ENCODE results near the gene GPR161.
"Not testable (repeated sequence)": the region's sequence is repeated elsewhere in the genome, so short reads cannot be mapped to it uniquely, and the experiment has no call there.

The GPR161 gene, protein sequence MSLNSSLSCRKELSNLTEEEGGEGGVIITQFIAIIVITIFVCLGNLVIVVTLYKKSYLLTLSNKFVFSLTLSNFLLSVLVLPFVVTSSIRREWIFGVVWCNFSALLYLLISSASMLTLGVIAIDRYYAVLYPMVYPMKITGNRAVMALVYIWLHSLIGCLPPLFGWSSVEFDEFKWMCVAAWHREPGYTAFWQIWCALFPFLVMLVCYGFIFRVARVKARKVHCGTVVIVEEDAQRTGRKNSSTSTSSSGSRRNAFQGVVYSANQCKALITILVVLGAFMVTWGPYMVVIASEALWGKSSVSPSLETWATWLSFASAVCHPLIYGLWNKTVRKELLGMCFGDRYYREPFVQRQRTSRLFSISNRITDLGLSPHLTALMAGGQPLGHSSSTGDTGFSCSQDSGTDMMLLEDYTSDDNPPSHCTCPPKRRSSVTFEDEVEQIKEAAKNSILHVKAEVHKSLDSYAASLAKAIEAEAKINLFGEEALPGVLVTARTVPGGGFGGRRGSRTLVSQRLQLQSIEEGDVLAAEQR

GRCh38 chr1:168136709-168137514 lies at the start of gene GPR161:
Gene GPR161 (minus strand): TSS chr1:168136930. CDS start chr1:168104850, 32,080 bp downstream.
- DNase-seq (ENCODE audit: extremely low read depth in 1 of 2, low read depth in 1 of 2) = no peak

GRCh38 chr1:168181063-168181720 lies 44.5 kb upstream of the GPR161 start:
- DNase-seq (ENCODE audit: extremely low read depth in 1 of 2, low read depth in 1 of 2) = not testable (repeated sequence)

GRCh38 chr1:168180148-168180524 lies 43.4 kb upstream of the GPR161 start:
- no peak for DNase-seq (ENCODE audit: extremely low read depth in 1 of 2, low read depth in 1 of 2)

DNA sequence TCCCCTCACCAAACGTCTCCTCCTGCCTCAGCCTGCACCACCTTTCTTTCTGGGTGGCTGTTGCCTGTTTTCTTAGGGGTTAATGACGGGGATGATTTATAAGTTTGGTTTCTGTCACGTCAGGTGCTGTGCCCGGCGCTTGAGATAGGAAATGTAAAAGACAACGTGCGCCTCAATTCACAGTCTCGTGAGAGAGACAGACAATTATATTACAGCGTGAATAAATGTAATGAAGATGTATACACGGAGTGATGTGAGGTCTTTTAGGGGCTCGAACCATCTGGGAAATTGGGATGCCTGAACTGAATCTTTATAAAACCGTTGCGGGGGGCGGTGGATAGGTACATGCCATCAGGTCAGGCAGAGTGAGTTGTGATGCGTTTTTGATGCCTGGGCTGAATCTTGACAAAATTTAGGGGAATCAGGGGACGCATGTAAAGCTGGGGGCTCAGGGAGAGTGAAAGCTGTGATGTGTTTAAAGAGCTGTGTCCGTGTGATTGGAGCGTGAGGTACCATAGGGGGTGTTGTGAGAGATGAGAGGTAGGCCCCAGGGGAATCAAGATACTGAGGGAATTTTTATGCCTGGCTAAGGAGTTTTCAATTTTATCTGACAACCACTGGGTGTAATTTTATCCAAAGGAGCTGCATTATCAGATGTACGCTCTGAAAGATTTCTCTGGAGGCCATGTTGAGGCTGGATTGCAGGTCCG lies 42.9 kb upstream of the GPR161 start:
- DNase-seq (ENCODE audit: extremely low read depth in 1 of 2, low read depth in 1 of 2) = no peak

DNA sequence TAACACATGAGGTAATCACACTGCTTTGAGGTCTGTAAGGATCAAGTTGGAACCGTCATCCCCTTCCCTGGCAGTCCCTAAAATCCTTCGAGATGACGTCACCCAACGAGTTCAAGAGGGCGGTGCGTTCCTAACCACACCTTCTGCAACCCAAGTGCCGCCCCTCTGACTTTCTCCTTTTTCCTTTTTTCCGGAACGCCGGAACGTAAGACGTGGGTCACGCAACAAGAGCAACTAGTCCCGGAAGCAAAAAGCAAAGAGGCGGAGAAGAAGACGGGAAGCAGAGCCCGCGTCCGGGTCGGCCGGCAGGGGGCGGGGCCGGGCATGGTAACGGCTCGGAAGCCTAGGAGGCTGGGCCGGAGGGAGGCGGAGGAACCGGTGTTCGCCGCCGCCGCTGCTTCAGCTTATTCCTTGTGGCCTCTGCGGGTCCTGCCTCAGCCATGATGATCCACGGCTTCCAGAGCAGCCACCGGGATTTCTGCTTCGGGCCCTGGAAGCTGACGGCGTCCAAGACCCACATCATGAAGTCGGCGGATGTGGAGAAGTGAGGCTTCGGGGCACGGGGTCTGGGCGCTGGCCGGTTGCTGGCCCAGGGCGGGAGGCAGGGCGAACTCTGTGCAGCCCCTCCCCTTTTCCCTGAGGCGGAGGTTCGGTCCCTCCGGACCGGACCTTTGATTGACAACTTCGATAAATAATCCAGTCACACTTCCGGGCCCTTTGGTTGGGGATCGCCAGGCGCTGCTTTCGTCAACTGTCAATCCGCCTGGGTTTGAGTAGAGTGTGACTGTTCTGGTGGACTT lies 42.1 kb upstream of the GPR161 start, which contains the start of gene TIPRL:
Gene TIPRL, plus strand, starts transcription at position 325 of the 800 bp plus-strand sequence. Its CDS starts 116 bp downstream, at position 441.
- peak; percentile 81 to 89 for DNase-seq (ENCODE audit: extremely low read depth in 1 of 2, low read depth in 1 of 2)

DNA sequence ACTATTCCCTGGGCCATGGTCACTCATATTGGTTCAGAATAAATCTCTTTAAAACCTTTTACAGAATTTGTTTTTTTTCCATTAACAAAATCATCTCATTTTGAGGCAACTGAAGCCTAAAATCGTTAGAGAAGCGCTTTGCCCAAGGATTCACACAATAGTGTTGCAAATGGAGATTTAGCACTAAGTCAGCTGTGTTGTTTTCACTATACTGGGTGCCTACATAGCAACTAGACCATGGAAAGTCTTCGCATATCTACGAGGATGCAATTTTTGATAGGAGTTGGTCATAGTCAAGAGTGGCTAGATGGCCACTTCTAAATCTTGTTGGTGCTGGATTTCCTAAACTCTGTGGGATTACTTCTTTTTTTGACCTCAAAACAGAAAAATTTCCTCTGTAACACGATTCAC lies 41.5 kb upstream of the GPR161 start:
- DNase-seq (ENCODE audit: extremely low read depth in 1 of 2, low read depth in 1 of 2) = no peak

- DNase-seq (ENCODE audit: extremely low read depth in 1 of 2, low read depth in 1 of 2) = no peak
Measured at GRCh38 chr1:168172250-168172915, 35.7 kb upstream of the GPR161 start.

GRCh38 chr1:168170564-168171508 lies 34.1 kb upstream of the GPR161 start:
- no peak for DNase-seq (ENCODE audit: extremely low read depth in 1 of 2, low read depth in 1 of 2)

- DNase-seq (ENCODE audit: extremely low read depth in 1 of 2, low read depth in 1 of 2) = no peak
Measured at GRCh38 chr1:168167806-168168205, 31.1 kb upstream of the GPR161 start.

GRCh38 chr1:168164771-168165170 lies 28.0 kb upstream of the GPR161 start:
- DNase-seq (ENCODE audit: extremely low read depth in 1 of 2, low read depth in 1 of 2) = no peak

DNA sequence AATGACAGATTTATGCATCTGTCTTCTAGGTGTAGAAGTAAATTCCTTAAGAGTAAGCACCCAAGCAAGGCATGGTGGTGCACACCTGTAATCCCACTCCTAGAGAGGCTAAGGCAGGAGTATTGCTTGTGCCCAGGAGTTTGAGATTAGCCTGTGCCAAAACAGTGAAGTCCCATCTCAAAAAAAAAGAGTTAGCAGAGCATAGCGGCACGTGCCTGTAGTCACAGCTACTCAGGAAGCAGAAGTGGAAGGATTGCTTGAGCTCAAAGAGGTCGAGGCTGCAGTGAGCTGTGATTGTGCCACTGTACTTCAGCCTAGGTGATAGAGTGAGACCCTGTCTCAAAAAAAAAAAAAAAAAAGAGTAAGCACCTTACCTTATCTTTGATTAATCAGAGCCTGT lies 26.9 kb upstream of the GPR161 start:
- no peak for DNase-seq (ENCODE audit: extremely low read depth in 1 of 2, low read depth in 1 of 2)

DNA sequence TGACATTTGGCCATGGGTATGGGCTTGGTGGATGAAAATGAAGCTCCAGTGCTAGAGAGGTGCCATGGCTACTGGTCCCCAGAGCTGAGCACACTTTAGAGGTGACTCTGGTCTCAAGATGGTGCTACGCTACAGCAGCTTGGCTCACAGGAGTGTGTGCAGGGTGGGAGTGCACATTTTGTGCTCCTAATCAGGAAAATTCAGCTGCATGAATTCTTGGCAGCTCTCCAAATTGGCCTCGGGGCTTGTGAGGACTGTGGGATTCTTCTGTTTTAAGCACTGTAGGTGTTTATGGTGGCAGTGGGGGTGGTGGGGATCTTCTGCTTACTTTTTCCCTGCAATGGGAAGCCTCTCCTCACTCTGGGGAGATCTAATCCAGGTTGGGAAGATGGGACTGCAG lies 24.7 kb upstream of the GPR161 start:
- DNase-seq (ENCODE audit: extremely low read depth in 1 of 2, low read depth in 1 of 2) = no peak

DNA sequence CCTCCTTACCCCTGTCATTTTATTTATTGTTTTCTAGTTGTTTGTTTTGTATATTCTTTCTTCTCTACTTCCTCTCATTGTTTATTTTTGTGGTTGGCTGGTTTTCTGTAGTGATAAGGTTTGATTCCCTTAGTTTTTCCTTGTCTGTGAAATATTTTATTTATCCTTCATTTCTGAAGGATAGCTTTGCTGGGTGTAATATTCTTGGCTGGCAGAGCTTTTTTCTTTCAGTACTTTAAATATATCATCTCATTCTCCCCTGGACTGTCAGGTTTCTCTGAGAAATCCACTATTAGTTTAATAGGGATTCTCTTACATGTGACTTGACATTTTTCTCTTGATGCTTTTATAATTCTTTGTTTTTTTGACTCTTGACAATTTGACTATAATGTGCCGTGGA lies 23.2 kb upstream of the GPR161 start:
- no peak for DNase-seq (ENCODE audit: extremely low read depth in 1 of 2, low read depth in 1 of 2)

DNA sequence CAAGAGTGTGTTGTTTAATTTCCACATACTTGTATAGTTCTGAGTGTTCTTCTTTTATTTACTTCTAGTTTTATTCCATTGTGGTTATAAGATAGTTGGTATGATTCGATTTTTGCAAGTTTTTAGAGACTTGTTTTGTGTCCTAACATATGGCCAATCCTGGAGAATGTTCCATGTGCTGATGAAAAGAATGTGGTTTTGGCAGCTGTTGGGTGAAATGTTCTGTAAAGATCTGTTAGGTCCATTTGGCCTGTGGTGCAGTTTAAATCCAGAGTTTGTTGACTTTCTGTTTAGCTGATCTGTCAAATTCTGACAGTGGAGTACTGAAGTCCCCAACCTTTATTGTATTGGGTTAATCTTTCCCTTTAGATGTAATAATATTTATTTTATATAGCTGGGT lies 22.5 kb upstream of the GPR161 start:
- no peak for DNase-seq (ENCODE audit: extremely low read depth in 1 of 2, low read depth in 1 of 2)

DNA sequence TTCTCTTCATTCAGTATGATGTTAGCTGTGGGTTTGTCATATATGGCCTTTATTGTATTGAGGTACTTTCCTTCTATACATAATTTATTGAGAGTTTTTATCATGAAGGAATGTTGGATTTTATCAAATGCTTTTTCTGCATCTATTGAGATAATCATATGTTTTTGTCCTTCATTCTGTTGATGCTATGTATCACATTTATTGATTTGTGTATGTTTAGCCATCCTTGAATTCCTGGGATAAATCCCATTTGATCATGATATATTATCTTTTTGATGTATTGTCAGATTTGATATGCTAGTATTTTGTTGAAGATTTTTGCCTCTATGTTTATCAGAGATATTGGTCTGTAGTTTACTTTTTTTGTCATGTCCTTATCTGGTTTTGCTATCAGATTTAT lies 20.9 kb upstream of the GPR161 start:
- no peak for DNase-seq (ENCODE audit: extremely low read depth in 1 of 2, low read depth in 1 of 2)

DNA sequence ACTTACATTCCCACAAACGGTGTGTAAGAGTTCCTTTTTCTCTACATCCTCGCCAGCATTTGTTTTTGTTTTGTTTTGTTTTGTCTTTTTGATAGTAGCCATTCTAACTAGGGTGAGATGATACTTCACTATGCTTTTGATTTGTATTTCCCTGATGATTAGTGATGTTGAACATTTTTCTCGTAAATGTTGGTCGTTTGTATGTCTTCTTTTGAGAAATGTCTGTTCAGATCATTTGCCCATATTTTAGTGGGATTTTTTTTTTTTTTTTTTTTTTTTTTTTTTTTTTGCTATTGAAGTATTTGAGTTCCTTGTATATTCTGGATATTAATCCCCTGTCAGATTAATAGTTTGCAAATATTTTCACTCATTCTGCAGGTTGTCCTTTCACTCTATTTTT lies 19.2 kb upstream of the GPR161 start:
- DNase-seq (ENCODE audit: extremely low read depth in 1 of 2, low read depth in 1 of 2) = no peak

DNA sequence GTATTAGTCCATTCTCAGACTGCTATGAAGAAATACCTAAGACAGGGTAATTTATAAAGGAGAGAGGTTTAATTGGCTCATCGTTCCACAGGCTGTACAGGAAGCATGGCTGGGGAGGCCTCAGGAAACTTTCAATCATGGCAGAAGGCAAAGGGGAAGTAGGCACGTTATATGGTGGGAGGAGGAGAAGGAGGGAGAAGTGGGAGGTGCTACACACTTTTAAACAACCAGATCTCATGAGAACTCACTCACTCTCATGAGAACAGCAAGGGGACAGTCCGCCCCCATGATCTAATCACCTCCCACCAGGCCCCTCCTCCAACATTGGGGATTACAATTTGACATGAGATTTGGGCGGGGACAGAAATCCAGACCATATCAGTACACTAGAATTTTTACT lies 18.0 kb upstream of the GPR161 start:
- not testable (repeated sequence) for DNase-seq (ENCODE audit: extremely low read depth in 1 of 2, low read depth in 1 of 2)

GRCh38 chr1:168151935-168152334 lies 15.2 kb upstream of the GPR161 start:
- no peak for DNase-seq (ENCODE audit: extremely low read depth in 1 of 2, low read depth in 1 of 2)
